IMR-90 (cell line): ENCODE data around the gene ABTB1.

Experiments
- BHLHE40 ChIP-seq: fragments of 150-350 bp; IDR thresholded peaks from 2 replicates; pipeline ENCODE4 v1.6.1; 2016; ENCODE audit warnings: mild to moderate bottlenecking, low read depth, low read length
- CHD1 ChIP-seq: IDR thresholded peaks from 2 replicates; pipeline ENCODE4 v1.6.1; 2012; ENCODE audit warnings: low read depth, low read length, improper control_type of control experiment
- CTCF ChIP-seq: conservative IDR thresholded peaks from 2 replicates; pipeline ENCODE4 v1.5.1; 2012; ENCODE audit warnings: mild to moderate bottlenecking, low read depth, low read length, improper control_type of control experiment
- MAZ ChIP-seq: IDR thresholded peaks from 2 replicates; pipeline ENCODE4 v1.6.1; 2012; ENCODE audit warnings: low read depth, mild to moderate bottlenecking, low read length, improper control_type of control experiment, moderate library complexity, borderline replicate concordance
- MXI1 ChIP-seq: IDR thresholded peaks from 2 replicates; pipeline ENCODE4 v1.6.1; 2012; ENCODE audit warnings: low read depth, mild to moderate bottlenecking, low read length, moderate library complexity, borderline replicate concordance
- POLR2A ChIP-seq: IDR thresholded peaks from 2 replicates; pipeline ENCODE4 v1.6.1; 2012; ENCODE audit warnings: mild to moderate bottlenecking, low read depth, low read length
- RAD21 ChIP-seq: IDR thresholded peaks from 2 replicates; pipeline ENCODE4 v1.6.1; 2012; ENCODE audit warnings: low read length, improper control_type of control experiment
- RCOR1 ChIP-seq: IDR thresholded peaks from 2 replicates; pipeline ENCODE4 v1.6.1; 2012; ENCODE audit warnings: mild to moderate bottlenecking, low read length, improper control_type of control experiment; ENCODE audit not compliant: insufficient replicate concordance
- RFX5 ChIP-seq: IDR thresholded peaks from 2 replicates; pipeline ENCODE4 v1.8.0; 2012; ENCODE audit warnings: low read depth, mild to moderate bottlenecking, low read length, moderate library complexity
- SMC3 ChIP-seq: fragments of 150-350 bp; IDR thresholded peaks from 2 replicates; pipeline ENCODE4 v1.6.1; 2016; ENCODE audit warnings: low read depth, mild to moderate bottlenecking, antibody characterized with exemption, low read length, moderate library complexity
- USF2 ChIP-seq: fragments of 150-350 bp; IDR thresholded peaks from 2 replicates; pipeline ENCODE4 v1.6.1; 2017; ENCODE audit warnings: mild to moderate bottlenecking, antibody characterized with exemption, low read length, low read depth
- TF ChIP-seq, protein P1 (sequence below): fragments of 150-350 bp; IDR thresholded peaks from 2 replicates; pipeline ENCODE4 v1.6.1; 2016; ENCODE audit warnings: low read depth, mild to moderate bottlenecking, low read length, moderate library complexity, borderline replicate concordance

GRCh38 chr3:127719369-127719768, 46.6 kb downstream of the ABTB1 start:
- TF ChIP-seq CTCF, result no peak
- no peak for TF ChIP-seq POLR2A
- no peak for TF ChIP-seq MAZ
- no peak for TF ChIP-seq USF2
- TF ChIP-seq BHLHE40, result no peak
- TF ChIP-seq RFX5, result no peak
- TF ChIP-seq CHD1, result no peak
- TF ChIP-seq MXI1, result no peak
- TF ChIP-seq, protein P1, sequence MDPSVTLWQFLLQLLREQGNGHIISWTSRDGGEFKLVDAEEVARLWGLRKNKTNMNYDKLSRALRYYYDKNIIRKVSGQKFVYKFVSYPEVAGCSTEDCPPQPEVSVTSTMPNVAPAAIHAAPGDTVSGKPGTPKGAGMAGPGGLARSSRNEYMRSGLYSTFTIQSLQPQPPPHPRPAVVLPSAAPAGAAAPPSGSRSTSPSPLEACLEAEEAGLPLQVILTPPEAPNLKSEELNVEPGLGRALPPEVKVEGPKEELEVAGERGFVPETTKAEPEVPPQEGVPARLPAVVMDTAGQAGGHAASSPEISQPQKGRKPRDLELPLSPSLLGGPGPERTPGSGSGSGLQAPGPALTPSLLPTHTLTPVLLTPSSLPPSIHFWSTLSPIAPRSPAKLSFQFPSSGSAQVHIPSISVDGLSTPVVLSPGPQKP, result no peak
- no peak for TF ChIP-seq SMC3
- TF ChIP-seq RAD21, result no peak
- TF ChIP-seq RCOR1, result no peak
